Measurements from ENCODE around the gene IKZF4.

GRCh38 chr12:55972456-55972855, 48.4 kb upstream of the IKZF4 start:
- TF ChIP-seq ZC3H10 (CRISPR knock-in tag; IDR thresholded peaks at IDR 0.05) (no peak), OSR1 (CRISPR knock-in tag; IDR thresholded peaks at IDR 0.05) (no peak)

All from SK-N-SH treated with all-trans-retinoic acid at 6 μM for 48 hours (cell line).